SJCRH30 (cell line): ENCODE data around the gene TAC4. TPM values are rescaled to one million over a fixed set of nuclear protein-coding genes. Genes with fewer than 3 reads are reported as not detected.
A peak's percentile ranks its signal among the peaks of the same experiment; 100 is the strongest.

Source experiments
- DNase-seq, 2 experiments: peaks; one replicate each; pipeline ENCODE4 v3.0.0-alpha.2; 2015 to 2020
- H3K27ac ChIP-seq: fragments of 250-450 bp; sonication (Bioruptor Pico); 2 replicates; pipeline ENCODE4 v1.5.1; 2020; ENCODE audit warnings: mild to moderate bottlenecking, moderate library complexity
- H3K27me3 ChIP-seq: fragments of 250-450 bp; sonication (Bioruptor Pico); 2 replicates; pipeline ENCODE4 v1.5.1; 2020; ENCODE audit warnings: mild to moderate bottlenecking, moderate library complexity
- H3K36me3 ChIP-seq: fragments of 250-450 bp; sonication (Bioruptor Pico); 2 replicates; pipeline ENCODE4 v1.5.1; 2020; ENCODE audit warnings: mild to moderate bottlenecking, moderate library complexity
- H3K4me1 ChIP-seq: fragments of 250-450 bp; sonication (Bioruptor Pico); 2 replicates; pipeline ENCODE4 v1.5.1; 2020; ENCODE audit warnings: mild to moderate bottlenecking, moderate library complexity
- H3K4me3 ChIP-seq: fragments of 250-450 bp; sonication (Bioruptor Pico); 2 replicates; pipeline ENCODE4 v1.5.1; 2020; ENCODE audit warnings: mild to moderate bottlenecking, moderate library complexity
- H3K9me3 ChIP-seq: fragments of 250-450 bp; sonication (Bioruptor Pico); replicated peaks from 2 replicates; pipeline ENCODE4 v1.5.1; 2020; ENCODE audit warnings: mild to moderate bottlenecking, moderate library complexity
- total RNA-seq: library from RNA; depleted of rRNA; stranded (reverse); fragments of >200 nt; shearing (Covaris generic); gene quantifications from 2 replicates; pipeline ENCODE4 v1.2.3, GENCODE V29; 2014

Gene TAC4
- total RNA-seq, 1 experiment from 2014 or later = not detected

DNA sequence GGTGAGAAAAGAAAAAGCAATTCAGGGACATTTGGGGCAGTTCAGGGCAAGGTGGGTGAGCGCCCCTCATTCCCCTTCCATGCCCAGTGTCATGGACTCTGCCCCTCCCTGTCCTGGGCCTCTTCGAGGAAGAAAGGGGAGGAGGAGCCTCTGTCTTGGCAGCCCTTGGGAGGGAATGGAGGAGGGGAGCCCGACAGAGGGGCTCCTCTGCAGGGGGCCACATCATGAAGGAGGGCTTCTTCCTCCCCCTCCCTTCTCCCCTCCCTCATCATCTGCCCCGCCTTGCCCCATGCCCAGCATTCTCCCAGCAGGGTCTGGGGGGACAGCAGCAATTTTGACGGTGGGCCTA lies 33.2 kb upstream of the TAC4 start:
- Histone ChIP-seq H3K9me3 (no peaks in the 10 kb centered on the region), H3K36me3 (no peaks in the 10 kb centered on the region), H3K27ac (no peak overlapping the region), H3K27me3 (no peaks in the 10 kb centered on the region), H3K4me1 (peaks cover 23% of the 10 kb centered on the region), H3K4me3 (no peak overlapping the region)
- DNase-seq = no peak

DNA sequence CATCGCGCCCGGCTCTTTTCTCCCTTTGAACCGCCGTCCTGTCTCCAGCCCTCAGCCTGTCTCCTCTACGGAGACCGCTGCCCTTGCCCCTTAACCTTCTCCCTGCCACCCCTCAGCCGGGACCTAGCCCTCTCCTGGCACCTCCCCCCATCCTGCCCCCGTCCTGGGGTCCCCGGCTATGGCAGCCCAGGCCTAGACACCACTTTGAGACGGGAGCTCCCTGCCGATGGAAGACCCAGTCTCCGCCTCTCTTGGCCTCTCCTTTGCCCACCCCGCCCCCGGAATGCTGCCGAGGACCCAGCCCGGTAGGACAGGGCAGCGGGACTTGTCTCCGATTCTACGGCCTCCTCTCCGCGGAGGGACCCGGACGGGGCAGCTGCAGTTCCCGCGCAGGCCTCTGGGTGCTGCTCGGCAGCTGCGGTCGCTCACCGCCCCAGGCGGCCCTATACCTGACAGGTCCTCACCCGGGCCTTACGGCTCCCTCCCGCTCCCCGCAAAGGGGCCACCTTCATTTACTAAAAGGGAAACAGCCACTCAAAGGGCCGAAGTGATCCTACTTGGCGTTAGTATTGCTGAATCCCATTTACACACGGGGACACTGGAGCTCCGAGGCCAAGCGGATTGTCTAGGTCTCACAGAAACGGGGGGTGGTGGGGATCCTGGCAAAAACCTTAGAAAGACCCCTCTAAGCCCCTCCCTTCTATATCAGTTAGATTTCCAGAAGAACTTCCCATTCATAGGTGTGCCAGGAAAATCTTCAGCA lies 32.6 kb upstream of the TAC4 start:
- Histone ChIP-seq H3K27ac (peak overlapping the region; percentile 43), H3K4me1 (peaks cover 23% of the 10 kb centered on the region), H3K9me3 (no peaks in the 10 kb centered on the region), H3K36me3 (no peaks in the 10 kb centered on the region), H3K4me3 (no peak overlapping the region), H3K27me3 (no peaks in the 10 kb centered on the region)
- DNase-seq = peak; percentile 79 to 82

DNA sequence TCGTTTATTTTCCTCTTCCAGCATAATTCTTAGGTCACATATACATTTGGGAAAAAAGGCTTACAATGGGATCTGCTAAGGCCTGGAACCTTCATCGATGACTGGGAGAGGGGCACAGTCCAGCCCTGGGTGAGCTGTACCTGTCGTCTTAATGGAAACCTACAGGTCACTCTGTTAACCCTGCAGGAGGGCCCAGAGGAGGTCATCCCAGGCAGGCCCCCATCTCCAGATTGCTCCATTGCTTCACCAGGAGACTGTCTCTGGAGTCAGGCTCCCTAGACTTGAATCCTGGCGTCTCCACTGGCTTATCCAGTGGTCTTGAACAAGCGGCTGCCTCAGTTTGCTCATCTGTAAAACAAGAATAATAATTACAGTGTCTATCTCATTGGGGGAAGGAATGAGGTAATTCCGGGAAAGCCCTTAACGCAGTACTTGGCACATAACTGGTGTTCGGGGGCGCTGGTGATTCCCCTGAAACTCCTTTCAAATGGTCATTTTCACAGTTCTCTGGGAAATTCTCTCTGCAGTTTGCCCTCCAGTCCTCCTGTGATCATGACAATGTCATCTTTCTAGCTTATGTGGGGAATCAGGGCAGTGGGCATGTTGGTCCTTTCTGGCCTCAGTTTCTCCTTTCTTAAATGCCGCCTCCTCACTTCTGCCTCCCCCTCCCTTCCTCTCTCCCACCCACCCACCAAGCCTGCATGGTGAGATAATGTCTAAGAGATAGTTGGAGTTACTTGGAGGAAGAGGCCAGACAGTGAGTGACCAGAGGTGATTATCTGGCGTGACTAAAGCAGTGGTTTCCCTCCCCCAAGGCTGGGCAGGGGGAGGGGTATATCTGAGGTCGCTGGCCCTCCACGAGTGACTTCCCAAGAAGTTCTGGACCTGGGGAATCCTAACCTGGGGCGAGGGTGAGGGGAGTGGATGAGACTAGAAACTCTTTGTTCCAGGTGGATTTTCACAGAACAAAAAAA lies 31.3 kb upstream of the TAC4 start:
- Histone ChIP-seq H3K9me3 (no peaks in the 10 kb centered on the region), H3K36me3 (no peaks in the 10 kb centered on the region), H3K27ac (peak overlapping the region; percentile 43), H3K4me1 (peaks cover 23% of the 10 kb centered on the region), H3K4me3 (no peak overlapping the region), H3K27me3 (no peaks in the 10 kb centered on the region)
- peak; percentile 29 to 65 for DNase-seq

DNA sequence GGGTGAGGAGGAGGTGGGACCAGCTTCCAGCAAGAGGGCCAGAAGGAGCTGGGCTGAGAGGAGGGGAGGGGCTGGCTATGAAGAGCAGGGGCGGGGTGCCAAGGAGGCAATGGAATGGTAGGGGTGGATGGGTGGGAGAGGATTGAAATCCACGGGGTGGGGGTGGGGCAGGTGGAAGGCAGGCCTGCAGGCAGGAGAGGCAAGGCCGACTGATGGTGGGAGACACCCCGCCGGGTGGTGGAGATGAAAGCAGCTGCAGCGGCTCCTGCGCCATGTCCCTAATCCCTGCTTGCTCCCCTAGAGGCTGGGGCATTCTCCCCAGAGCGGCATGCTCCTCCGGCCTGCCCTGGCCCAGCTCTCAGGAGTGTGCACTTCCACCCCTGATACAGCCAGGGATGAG lies 27.8 kb upstream of the TAC4 start:
- peaks cover 15% of the 10 kb centered on the region for H3K4me1 ChIP-seq
- H3K27me3 ChIP-seq = no peaks in the 10 kb centered on the region
- no peaks in the 10 kb centered on the region for H3K9me3 ChIP-seq
- no peak overlapping the region for H3K27ac ChIP-seq
- H3K36me3 ChIP-seq = no peaks in the 10 kb centered on the region
- peak; percentile 50 to 61 for DNase-seq
- H3K4me3 ChIP-seq = no peak overlapping the region

DNA sequence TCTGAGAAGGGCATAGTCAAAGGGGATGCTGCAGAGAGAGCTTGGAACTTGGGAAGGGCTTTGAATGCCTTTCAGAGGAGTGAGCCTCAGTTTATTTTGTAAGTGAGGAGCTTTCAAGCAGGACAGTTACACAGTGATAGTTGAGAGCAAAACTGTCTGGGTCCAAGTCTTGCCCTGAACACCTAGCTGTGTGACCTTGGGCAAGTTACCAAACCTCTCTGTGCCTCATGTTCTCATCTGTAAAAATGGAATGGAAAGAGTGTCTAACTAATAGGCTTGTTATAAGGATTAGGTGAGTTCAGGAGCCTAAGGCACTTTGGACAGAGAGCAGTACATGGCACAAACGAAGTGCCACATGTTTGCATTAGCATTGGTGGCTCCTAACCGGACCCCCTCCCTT lies 27.0 kb upstream of the TAC4 start:
- Histone ChIP-seq H3K4me1 (peaks cover 11% of the 10 kb centered on the region), H3K36me3 (no peaks in the 10 kb centered on the region), H3K27ac (no peak overlapping the region), H3K27me3 (no peaks in the 10 kb centered on the region), H3K9me3 (no peaks in the 10 kb centered on the region), H3K4me3 (no peak overlapping the region)
- no peak for DNase-seq

DNA sequence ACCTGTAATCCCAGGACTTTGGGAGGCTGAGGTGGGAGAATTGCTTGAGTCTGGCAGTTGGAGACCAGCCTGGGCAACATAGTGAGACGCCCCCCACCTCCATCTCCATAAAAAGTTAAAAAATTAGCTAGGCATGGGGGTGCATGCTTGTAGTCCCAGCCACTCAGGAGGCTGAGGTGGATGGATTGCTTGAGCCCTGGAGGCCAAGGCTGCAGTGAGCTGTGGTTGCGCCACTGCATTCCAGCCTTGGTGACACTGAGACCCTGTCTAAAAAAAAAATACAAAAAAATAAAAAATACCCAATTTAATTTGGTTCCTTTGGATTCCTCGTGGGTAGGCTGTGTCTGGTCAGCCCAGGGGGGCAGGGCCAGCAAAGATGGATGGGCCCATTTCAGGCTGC lies 26.1 kb upstream of the TAC4 start:
- 0 out of 2 replicates have a peak, but pooled peaks cover 2% of the 10 kb centered on the region for H3K27me3 ChIP-seq
- no peak overlapping the region for H3K4me3 ChIP-seq
- H3K9me3 ChIP-seq = no peaks in the 10 kb centered on the region
- DNase-seq = no peak
- H3K4me1 ChIP-seq = peaks cover under 1% of the 10 kb centered on the region
- no peaks in the 10 kb centered on the region for H3K36me3 ChIP-seq
- no peak overlapping the region for H3K27ac ChIP-seq

DNA sequence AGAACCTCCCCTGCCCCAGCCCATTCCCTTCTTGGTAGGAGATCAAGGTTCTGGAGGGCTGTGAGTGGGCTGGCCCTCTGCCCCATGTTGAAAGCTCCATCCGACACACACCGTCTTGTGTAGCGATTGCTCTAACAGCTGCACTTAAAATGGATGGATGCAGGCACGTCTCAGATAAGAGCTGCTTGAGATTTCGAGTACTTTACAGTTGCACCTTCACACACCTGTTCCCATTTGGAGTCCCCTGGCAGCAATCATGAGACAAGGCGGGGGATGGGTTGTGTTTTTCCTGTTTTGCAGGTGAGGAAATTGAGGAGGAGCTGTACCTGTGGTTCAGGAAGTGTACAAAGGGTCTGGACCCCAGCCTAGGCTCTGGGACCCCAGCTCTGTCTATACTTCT lies 25.6 kb upstream of the TAC4 start:
- no peak overlapping the region for H3K4me3 ChIP-seq
- no peaks in the 10 kb centered on the region; the same call in none of the 2 replicates for H3K4me1 ChIP-seq
- no peak for DNase-seq
- H3K36me3 ChIP-seq = no peaks in the 10 kb centered on the region
- no peaks in the 10 kb centered on the region for H3K9me3 ChIP-seq
- H3K27ac ChIP-seq = no peak overlapping the region
- H3K27me3 ChIP-seq = 0 out of 2 replicates have a peak, but pooled peaks cover 5% of the 10 kb centered on the region

DNA sequence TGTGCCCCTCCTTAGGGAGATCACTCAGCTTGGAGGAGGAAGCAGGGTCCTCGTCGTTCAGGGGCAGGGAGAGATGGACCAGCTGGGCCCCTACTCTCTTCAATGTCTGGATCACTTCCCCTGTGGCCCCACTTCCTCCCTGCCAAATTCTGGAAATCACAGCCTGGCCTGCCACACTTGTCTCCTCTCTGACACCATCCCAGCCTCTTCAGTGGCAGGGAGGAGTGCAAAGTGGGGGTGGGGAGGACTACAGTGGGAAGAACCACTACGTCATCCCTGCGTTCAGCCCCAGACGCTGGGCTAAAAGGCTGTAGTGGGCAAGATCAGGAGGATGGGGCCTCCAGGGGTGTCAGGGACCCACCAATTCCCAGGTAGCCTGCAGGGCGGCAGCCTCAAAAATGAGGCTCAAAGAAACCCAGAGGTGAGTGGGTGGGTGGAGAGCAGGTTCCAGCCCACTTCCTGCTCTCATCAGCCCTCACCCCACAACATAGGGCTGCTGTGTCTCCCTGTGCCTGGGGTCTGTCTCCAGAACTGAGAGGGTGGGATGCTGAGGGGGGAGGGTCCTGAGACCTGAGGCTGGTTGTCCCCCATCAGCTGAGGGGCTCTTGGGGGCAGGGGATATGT lies 25.0 kb upstream of the TAC4 start:
- DNase-seq = no peak
- 0 out of 2 replicates have a peak, but pooled peaks cover 5% of the 10 kb centered on the region for H3K27me3 ChIP-seq
- H3K27ac ChIP-seq = no peak overlapping the region
- no peaks in the 10 kb centered on the region for H3K9me3 ChIP-seq
- no peaks in the 10 kb centered on the region for H3K36me3 ChIP-seq
- no peaks in the 10 kb centered on the region; the same call in none of the 2 replicates for H3K4me1 ChIP-seq
- no peak overlapping the region for H3K4me3 ChIP-seq

DNA sequence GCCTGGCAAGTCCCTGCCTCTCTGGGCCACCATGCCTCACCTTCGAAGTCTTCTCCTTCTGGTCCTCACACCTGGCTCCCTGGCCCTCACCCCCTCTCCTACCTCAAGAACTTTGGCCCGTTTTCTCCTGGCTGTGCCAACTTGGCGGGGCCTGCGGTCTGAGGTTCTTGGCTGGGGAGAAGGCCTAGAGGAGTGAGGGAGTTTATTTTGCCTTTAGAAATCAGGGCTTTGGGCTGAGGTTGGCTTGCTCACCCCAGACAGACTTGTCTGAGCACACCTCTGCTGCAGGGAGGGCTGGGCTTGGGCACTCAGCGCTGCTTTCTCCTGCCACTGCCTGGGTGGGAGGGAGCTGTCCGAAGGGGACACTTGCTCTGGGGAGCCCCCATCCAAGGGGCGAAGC lies 23.3 kb upstream of the TAC4 start:
- H3K27ac ChIP-seq = no peak overlapping the region
- H3K9me3 ChIP-seq = no peaks in the 10 kb centered on the region
- no peaks in the 10 kb centered on the region for H3K36me3 ChIP-seq
- no peak overlapping the region for H3K4me3 ChIP-seq
- no peaks in the 10 kb centered on the region; the same call in none of the 2 replicates for H3K4me1 ChIP-seq
- 0 out of 2 replicates have a peak, but pooled peaks cover 5% of the 10 kb centered on the region for H3K27me3 ChIP-seq
- DNase-seq = no peak

DNA sequence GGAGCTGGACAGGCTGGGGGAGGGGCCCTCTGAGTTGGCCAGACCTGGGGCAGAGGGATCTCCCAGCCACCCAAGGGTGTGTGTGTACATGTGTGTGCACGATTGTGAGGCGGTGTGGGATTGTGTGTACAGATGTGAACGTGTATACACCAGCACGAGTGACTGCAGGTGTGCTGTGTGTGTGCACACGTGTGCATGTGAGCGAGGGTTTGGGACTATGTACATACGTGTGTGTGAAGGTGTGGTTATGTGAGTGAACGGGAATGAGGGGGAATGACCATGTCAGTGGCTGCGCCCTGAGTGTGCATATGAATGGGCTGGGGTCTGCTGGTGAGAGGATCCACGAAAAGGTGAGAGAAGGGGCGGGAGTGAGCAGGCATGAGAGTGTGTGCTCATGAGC lies 22.4 kb upstream of the TAC4 start:
- H3K36me3 ChIP-seq = no peaks in the 10 kb centered on the region

DNA sequence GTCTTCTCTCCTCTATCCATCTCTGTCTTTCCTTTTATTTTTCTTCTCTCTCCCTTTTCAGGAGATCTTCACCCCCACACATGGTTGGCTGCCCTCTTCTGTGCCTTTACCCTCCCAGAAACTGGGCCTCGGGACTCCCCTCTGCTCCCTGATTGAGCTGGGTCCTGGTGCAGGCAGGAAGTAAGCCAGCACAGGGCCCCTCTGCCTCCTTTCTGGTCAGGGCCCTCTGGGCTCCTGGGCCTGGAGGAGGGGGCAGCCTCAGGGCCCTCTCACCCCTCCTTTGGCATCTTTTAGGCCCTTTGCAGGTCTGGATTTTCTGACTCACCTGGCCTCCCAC lies 21.1 kb upstream of the TAC4 start:
- 0 out of 2 replicates have a peak, but pooled peaks cover 5% of the 10 kb centered on the region for H3K27me3 ChIP-seq
- H3K4me1 ChIP-seq = no peaks in the 10 kb centered on the region
- H3K36me3 ChIP-seq = no peaks in the 10 kb centered on the region
- H3K4me3 ChIP-seq = no peak overlapping the region
- DNase-seq = no peak
- no peak overlapping the region for H3K27ac ChIP-seq
- no peaks in the 10 kb centered on the region for H3K9me3 ChIP-seq

More for the DNA sequence above, 22.4 kb upstream of the TAC4 start:
- Histone ChIP-seq H3K4me3 (no peak overlapping the region), H3K27me3 (0 out of 2 replicates have a peak, but pooled peaks cover 5% of the 10 kb centered on the region), H3K27ac (no peak overlapping the region), H3K9me3 (no peaks in the 10 kb centered on the region), H3K4me1 (no peaks in the 10 kb centered on the region; the same call in 1 of the 2 replicates)
- DNase-seq = no peak

DNA sequence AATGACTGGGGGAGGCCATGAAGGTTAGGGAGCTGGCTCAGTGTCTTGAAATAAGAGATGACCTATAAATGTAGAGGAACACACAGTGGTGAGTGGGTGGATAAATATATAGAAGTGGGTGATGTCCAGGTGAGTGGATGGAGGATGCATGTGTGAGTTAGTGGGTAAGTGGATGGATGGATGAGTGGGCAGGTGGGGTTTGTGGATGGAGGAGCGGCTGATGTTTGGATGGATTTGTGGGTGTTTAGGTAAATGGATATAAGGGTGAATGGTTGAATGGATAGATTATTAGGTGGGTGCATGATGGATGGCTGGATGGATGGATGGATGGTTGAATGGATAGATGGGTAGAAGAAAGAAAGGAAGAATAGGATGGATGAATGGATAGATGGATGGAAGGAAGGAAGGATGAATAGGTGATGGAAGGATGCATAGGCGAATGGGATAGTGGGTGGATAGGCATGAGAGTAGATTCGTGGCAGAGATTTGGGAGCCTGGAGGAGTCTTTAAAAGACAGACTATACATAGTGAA lies 19.1 kb upstream of the TAC4 start:
- no peaks in the 10 kb centered on the region for H3K36me3 ChIP-seq
- no peak for DNase-seq
- 0 out of 2 replicates have a peak, but pooled peaks cover 9% of the 10 kb centered on the region for H3K27me3 ChIP-seq
- H3K9me3 ChIP-seq = no peaks in the 10 kb centered on the region
- H3K4me1 ChIP-seq = no peaks in the 10 kb centered on the region
- no peak overlapping the region for H3K27ac ChIP-seq
- no peak overlapping the region for H3K4me3 ChIP-seq

DNA sequence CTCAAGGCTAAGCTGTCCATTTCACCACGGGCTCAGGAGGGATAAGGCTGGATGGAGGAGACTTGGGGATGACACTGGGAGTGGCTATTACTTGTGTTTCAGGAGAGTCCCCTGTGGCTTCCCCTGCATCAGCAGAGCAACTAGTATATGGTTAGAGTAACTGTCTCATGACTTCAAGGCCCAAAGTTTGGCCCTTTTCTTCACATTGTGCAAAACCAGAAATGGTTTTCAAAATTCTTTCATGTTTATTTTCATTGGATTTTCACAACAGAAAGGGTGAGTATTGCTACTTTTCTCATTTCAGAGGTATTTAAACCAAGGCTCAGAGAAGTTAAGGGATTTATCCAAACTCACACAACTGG lies 18.1 kb upstream of the TAC4 start:
- H3K4me1 ChIP-seq = no peaks in the 10 kb centered on the region
- DNase-seq = no peak
- no peaks in the 10 kb centered on the region for H3K36me3 ChIP-seq
- no peaks in the 10 kb centered on the region for H3K9me3 ChIP-seq
- H3K4me3 ChIP-seq = no peak overlapping the region
- H3K27ac ChIP-seq = no peak overlapping the region
- 0 out of 2 replicates have a peak, but pooled peaks cover 9% of the 10 kb centered on the region for H3K27me3 ChIP-seq

DNA sequence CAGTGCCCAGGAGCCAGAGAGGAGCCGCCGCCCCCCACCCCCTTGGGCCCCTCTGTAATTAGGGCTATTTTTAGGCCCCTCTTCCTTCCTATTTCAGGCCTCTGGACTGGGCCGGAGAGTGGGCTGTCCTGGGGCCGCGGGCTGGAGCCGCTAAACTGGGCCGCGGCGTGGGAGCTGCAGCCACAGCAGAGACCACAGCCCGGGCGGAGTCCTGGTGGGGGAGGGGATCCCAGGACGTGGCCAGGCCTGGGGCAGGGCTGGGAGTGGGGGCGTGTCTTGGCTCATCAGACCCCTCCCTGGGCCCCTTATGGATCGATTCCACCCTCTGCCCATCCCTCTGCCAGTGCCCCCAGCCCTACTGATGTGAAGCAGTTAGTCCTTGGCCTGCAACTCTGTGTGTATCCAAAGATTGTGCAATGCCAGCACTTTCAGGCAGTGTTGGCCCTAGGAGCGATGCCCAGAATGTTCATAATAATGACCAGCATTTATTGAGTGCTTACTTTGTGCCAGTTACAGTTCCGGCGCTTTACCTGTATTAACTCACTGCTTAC lies 15.0 kb upstream of the TAC4 start:
- Histone ChIP-seq H3K9me3 (no peaks in the 10 kb centered on the region), H3K4me3 (no peak overlapping the region), H3K36me3 (no peaks in the 10 kb centered on the region), H3K27me3 (0 out of 2 replicates have a peak, but pooled peaks cover 4% of the 10 kb centered on the region), H3K27ac (no peak overlapping the region), H3K4me1 (no peaks in the 10 kb centered on the region)
- DNase-seq = no peak
